D721Med (cell line): ENCODE results near the gene NES.
A peak's percentile ranks its signal among the peaks of the same experiment; 100 is the strongest.

Source experiments
- DNase-seq: peaks from one replicate; pipeline ENCODE4 v3.0.0; 2011; ENCODE audit warnings: low spot score; ENCODE audit not compliant: insufficient read length
- FAIRE-seq: peaks from 2 replicates; lab custom pipeline; 2011; peaks lifted over from hg19 to GRCh38; lab: Jason Lieb, UNC
- TF ChIP-seq, protein P1 (sequence below): IDR thresholded peaks from 2 replicates; pipeline ENCODE4 v1.5.1; 2012; ENCODE audit warnings: mild to moderate bottlenecking, control low read depth; ENCODE audit not compliant: insufficient read depth; ENCODE audit errors: missing control alignments

Gene NES

DNA sequence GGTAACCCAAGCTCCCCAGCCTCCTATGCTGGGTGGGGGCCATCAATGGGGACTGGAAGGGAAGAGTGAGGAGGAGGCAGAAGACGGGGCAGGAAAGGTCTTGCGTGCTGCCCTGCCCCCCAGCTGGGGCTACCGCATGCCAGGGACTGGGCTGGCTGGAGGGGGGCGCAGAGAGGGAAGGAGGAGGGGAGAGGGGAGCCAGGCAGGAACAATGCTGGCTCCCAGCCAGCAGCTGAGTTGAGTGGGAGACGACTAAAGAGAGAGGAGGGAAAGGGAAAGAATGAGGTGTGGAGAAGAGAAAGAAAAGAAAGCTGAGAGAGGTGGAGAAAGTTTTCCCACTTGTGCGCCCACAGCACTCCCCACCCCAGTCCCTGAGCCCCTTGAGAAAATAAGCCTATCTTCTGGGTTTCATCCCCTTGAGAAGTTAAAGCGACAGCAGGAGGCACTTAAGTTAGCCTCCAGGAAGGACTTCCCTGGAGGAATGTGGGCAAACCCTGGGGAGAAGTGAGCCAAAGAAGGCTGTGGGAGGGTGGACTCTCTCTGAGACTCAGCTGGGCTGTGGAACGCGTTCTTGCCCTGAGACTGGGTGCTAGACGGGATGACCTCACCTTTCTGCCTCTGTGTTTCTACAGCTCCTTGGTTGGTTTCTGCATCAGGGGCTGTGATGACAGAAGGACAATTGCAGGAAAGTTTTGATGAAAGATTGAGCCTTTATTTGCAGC, 12.9 kb upstream of the NES start:
- TF ChIP-seq, protein P1, sequence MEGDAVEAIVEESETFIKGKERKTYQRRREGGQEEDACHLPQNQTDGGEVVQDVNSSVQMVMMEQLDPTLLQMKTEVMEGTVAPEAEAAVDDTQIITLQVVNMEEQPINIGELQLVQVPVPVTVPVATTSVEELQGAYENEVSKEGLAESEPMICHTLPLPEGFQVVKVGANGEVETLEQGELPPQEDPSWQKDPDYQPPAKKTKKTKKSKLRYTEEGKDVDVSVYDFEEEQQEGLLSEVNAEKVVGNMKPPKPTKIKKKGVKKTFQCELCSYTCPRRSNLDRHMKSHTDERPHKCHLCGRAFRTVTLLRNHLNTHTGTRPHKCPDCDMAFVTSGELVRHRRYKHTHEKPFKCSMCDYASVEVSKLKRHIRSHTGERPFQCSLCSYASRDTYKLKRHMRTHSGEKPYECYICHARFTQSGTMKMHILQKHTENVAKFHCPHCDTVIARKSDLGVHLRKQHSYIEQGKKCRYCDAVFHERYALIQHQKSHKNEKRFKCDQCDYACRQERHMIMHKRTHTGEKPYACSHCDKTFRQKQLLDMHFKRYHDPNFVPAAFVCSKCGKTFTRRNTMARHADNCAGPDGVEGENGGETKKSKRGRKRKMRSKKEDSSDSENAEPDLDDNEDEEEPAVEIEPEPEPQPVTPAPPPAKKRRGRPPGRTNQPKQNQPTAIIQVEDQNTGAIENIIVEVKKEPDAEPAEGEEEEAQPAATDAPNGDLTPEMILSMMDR = no peak
- FAIRE-seq = no peak
- no peak for DNase-seq

DNA sequence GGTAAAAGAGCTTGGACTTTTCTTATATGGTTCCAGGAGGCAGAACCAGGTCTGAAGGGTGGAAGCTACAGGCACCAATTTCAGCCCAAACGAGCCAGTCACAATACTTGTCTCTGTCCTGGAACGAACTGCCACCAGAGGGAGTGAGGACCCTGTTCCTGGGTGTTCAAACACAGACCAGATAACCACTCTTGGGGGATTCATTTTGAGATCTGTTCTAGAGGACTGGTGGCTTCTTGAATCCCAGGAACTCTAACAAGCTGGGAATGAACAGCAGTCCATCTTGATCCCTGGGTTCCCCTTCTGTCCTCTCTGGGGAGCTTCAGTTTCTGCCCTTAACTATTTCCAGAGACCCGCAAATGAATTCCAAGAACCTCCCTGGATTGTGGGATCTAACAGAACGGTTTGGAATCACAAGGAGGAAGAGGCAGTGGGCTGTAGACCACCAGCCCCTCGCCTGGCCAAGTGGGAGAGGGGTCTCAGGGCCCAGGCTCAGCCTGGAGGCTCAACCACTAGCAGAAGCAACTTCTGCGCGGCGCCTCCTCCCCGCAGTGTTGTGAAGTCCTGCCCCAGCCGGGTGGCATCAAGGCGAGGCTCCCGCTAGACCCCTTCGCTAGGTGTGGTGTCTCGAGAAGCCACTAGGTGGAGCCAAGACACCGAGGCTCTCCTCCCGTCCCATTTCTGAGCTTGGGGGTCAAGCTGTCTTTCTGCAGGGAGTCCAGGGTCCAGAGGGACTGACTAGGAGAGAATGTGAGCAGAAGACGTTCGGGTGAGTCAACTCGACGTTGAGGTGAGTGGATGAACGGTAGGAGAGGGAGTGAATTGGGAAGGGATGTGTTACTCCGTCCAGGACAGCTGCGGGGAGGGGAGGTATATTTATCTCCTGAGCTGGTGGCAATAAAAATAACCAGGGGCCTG, 12.1 kb upstream of the NES start:
- TF ChIP-seq, protein P1 = peak; percentile 99
- FAIRE-seq (no peak), DNase-seq (peak; percentile 94)

DNA sequence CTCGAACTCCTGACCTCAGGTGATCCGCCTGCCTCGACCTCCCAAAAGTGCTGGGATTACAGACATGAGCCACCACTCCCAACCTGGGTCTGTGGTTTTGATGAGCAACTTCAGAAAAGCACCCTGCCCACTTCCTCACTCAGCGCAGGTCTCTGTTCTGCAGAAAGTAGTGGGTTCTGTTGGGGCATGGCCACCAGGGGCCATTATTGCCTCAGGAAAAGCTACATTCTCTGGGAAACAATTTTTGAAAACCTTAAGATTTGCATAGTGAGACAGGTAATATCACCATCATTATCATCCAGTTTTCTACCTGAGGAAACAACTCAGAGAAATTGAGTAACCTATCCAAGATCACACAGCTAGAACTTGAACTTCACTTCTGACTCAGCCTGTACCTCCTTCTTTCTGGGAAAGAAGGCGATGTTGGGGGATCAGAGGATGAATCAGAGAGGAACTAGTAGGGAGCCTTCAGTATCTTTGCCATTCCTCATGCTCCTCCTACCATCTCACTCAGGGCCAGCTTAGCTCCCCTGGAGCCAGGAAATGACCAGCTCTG, 7.1 kb upstream of the NES start:
- FAIRE-seq = no peak
- DNase-seq = no peak
- TF ChIP-seq, protein P1 = no peak

DNA sequence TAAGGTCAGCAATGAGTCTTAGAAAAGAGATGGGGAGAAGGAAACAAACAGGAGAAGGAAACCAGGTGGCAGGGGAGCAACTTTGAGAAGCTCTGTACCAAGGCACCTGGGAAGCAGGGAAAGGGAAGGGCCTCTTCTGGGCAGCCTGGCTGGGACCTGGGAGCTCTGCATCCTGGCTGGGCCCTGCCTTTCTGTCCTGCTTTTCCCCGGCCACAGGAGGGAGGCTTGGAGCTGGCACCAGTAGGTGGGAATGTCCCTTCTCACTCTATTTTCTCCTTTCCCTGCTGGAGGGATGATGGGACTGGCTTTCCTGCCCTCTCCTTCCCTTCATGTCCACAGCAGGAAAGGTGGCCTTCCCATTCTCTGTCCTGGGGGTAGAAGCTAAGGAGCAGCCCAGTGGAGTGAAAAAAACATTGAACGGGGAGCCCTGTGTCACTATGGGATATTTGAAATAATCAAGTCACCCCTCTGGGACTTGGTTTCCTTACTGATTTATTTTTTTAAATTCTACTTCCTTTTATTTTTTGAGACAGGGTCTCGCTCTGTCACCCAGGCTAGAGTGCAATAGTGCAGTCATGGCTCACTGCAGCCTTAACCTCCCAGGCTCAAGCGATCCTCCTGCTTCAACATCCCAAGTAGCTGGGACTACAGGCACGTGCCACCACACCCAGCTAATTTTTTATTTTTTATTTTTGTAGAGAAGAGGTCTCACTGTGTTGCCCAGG, 5.1 kb upstream of the NES start:
- TF ChIP-seq, protein P1 = no peak
- FAIRE-seq (no peak), DNase-seq (no peak)

DNA sequence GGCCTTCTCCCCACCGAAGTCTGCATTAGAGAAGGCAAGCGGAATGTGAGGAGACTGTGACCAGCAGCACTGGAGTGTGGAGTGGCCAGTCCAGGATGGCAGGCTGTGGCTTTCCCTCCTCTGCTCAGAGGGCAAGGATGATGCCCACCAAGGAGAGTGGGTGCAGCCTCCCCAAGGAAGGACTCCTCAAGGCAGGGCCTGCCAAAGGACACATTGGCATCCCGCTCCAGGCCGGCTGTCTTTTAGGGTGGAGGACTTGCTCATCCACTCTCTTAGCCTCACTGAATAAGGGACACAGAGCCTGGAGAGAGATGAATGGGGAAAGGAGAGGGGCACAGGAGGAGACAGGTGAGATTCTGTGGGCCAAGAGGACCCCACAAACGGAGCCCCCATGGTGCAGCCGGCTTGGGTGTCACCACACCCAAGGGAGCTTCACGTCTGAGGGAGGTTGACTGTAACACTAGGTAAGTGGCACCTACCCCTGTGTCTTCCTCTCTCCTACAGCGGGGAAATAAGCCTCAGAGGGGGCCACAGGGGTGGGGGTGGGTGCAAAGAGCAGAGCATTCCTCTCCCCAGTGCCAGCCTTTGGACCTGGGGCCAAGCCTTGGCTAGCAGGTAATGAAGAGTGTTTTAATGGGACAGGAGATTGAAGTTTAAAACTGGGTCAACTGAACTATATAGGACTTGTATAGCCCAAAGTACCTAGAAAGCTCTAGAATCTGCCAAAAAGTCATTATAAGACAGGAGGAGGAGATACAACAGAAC, 4.2 kb upstream of the NES start:
- FAIRE-seq (no peak), DNase-seq (no peak)
- TF ChIP-seq, protein P1 = no peak

DNA sequence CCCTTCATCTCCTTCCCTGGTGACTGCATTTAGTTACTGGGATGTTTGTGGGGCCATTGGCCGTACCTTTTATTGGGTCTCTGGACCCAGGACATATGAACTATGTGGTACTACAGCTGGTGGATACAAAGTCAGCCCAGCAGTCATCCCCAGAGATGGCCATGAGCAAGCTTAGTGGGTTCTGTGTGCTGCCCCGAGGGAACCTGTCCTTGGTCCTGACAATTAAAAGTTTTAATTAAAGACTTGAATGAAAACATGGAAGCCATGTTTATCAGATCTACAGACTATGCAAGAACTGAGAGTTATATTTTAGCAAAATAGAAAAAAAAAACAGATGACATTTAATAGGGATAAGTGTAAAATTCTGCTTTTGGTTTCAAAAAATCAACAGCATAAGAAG, 2.8 kb upstream of the NES start:
- FAIRE-seq = no peak
- TF ChIP-seq, protein P1 = no peak
- DNase-seq = no peak
